GM10248 (cell line): Measurements from ENCODE around the gene ABCC6.

Experiments used
- CTCF ChIA-PET: fragments of 300-600 bp; sonication (Branson Sonifier 250); formaldehyde crosslinking; extraction: SDS; loops from one replicate; lab custom pipeline; 2021; ENCODE audit warnings: antibody characterized with exemption; lab: Yijun Ruan, JAX
- POLR2A ChIA-PET: fragments of 350-650 bp; sonication (Branson Sonifier 250); formaldehyde crosslinking; extraction: SDS; loops from one replicate; lab custom pipeline; 2020; ENCODE audit warnings: antibody characterized with exemption; lab: Yijun Ruan, JAX
- DNase-seq: peaks from one replicate; pipeline ENCODE4 v3.0.0; 2012; ENCODE audit errors: extremely low spot score
- CTCF ChIP-seq: IDR thresholded peaks from 2 replicates; pipeline ENCODE4 v1.5.1; 2012; ENCODE audit warnings: mild to moderate bottlenecking, low read depth; ENCODE audit errors: extremely low read depth, missing control alignments, control extremely low read depth

ABCC6 gene

GRCh38 chr16:16140537-16140936 is 82.8 kb downstream of the ABCC6 start:
- ChIA-PET CTCF (no interaction called here), POLR2A (no interaction called here)
- no peak for TF ChIP-seq CTCF
- no peak for DNase-seq

- no peak for TF ChIP-seq CTCF
- no peak for DNase-seq
- ChIA-PET POLR2A (no interaction called here), CTCF (no interaction called here)
These were observed 83.5 kb downstream of the ABCC6 start for GRCh38 chr16:16139806-16140205.

GRCh38 chr16:16139061-16139460 is 84.2 kb downstream of the ABCC6 start:
- DNase-seq = no peak
- POLR2A ChIA-PET = no interaction called here
- CTCF ChIA-PET = no interaction called here
- TF ChIP-seq CTCF = no peak

GRCh38 chr16:16138034-16138635 is 85.2 kb downstream of the ABCC6 start:
- CTCF ChIA-PET = no interaction called here
- POLR2A ChIA-PET = no interaction called here

GRCh38 chr16:16137110-16137509 is 86.2 kb downstream of the ABCC6 start:
- no peak for DNase-seq
- CTCF ChIA-PET = no interaction called here
- POLR2A ChIA-PET = no interaction called here
- no peak for TF ChIP-seq CTCF

More at GRCh38 chr16:16138034-16138635, 85.2 kb downstream of the ABCC6 start:
- TF ChIP-seq CTCF = no peak
- no peak for DNase-seq

GRCh38 chr16:16136588-16136987 is 86.7 kb downstream of the ABCC6 start:
- TF ChIP-seq CTCF = no peak
- no peak for DNase-seq
- CTCF ChIA-PET = no interaction called here
- POLR2A ChIA-PET = no interaction called here
